Mucosa of stomach (tissue), 1 donor: Measurements from ENCODE around the gene FGF12.

ENCODE experiments used
- H3K27me3 ChIP-seq: one replicate; pipeline ENCODE4 v1.7.0; 2013; ENCODE audit warnings: mild to moderate bottlenecking, low read length; ENCODE audit not compliant: control insufficient read depth, insufficient read depth
- H3K36me3 ChIP-seq: one replicate; pipeline ENCODE4 v1.7.0; 2013; ENCODE audit warnings: low read length; ENCODE audit not compliant: control insufficient read depth, insufficient read depth
- H3K4me1 ChIP-seq: one replicate; pipeline ENCODE4 v1.7.0; 2013; ENCODE audit warnings: mild to moderate bottlenecking, low read length; ENCODE audit not compliant: control insufficient read depth, insufficient read depth
- H3K4me3 ChIP-seq: one replicate; pipeline ENCODE4 v1.7.0; 2013; ENCODE audit warnings: low read length
- H3K9ac ChIP-seq: one replicate; pipeline ENCODE4 v1.7.0; 2013; ENCODE audit warnings: mild to moderate bottlenecking, low read length, moderate library complexity
- H3K9me3 ChIP-seq: one replicate; pipeline ENCODE4 v1.7.0; 2013; ENCODE audit warnings: mild to moderate bottlenecking, low read length, moderate library complexity; ENCODE audit not compliant: control insufficient read depth
- donor health status: Pancreatic carcinoma.

Gene FGF12

GRCh38 chr3:192296845-192297244, 430.5 kb downstream of the FGF12 start:
- Histone ChIP-seq H3K27me3 (no peaks in the 10 kb centered on the region), H3K9me3 (no peaks in the 10 kb centered on the region), H3K9ac (no peak overlapping the region), H3K4me1 (no peaks in the 10 kb centered on the region), H3K4me3 (no peak overlapping the region), H3K36me3 (no peaks in the 10 kb centered on the region)

GRCh38 chr3:192284443-192285072, 442.8 kb downstream of the FGF12 start:
- Histone ChIP-seq H3K36me3 (no peaks in the 10 kb centered on the region), H3K27me3 (no peaks in the 10 kb centered on the region), H3K4me3 (no peak overlapping the region), H3K9me3 (no peaks in the 10 kb centered on the region), H3K9ac (no peak overlapping the region), H3K4me1 (no peaks in the 10 kb centered on the region)

GRCh38 chr3:192281207-192281880, 446.0 kb downstream of the FGF12 start:
- Histone ChIP-seq H3K36me3 (no peaks in the 10 kb centered on the region), H3K9me3 (no peaks in the 10 kb centered on the region), H3K4me1 (no peaks in the 10 kb centered on the region), H3K27me3 (no peaks in the 10 kb centered on the region), H3K4me3 (no peak overlapping the region), H3K9ac (no peak overlapping the region)

- Histone ChIP-seq H3K9ac (no peak overlapping the region), H3K4me1 (no peaks in the 10 kb centered on the region), H3K9me3 (no peaks in the 10 kb centered on the region), H3K4me3 (no peak overlapping the region), H3K36me3 (no peaks in the 10 kb centered on the region), H3K27me3 (no peaks in the 10 kb centered on the region)
Measured at GRCh38 chr3:192279664-192280063, 447.7 kb downstream of the FGF12 start.

GRCh38 chr3:192277477-192277876, 449.9 kb downstream of the FGF12 start:
- H3K4me1 ChIP-seq: no peaks in the 10 kb centered on the region
- H3K36me3 ChIP-seq: no peaks in the 10 kb centered on the region
- H3K9me3 ChIP-seq: no peaks in the 10 kb centered on the region
- no peak overlapping the region for H3K4me3 ChIP-seq
- H3K27me3 ChIP-seq: no peaks in the 10 kb centered on the region
- H3K9ac ChIP-seq: no peak overlapping the region

GRCh38 chr3:192275741-192276355, 451.5 kb downstream of the FGF12 start:
- Histone ChIP-seq H3K4me1 (no peaks in the 10 kb centered on the region), H3K36me3 (no peaks in the 10 kb centered on the region), H3K27me3 (no peaks in the 10 kb centered on the region), H3K9me3 (no peaks in the 10 kb centered on the region), H3K4me3 (no peak overlapping the region), H3K9ac (no peak overlapping the region)

GRCh38 chr3:192273697-192274010, 453.7 kb downstream of the FGF12 start:
- H3K9ac ChIP-seq: no peak overlapping the region
- H3K27me3 ChIP-seq: no peaks in the 10 kb centered on the region
- H3K36me3 ChIP-seq: no peaks in the 10 kb centered on the region
- no peak overlapping the region for H3K4me3 ChIP-seq
- no peaks in the 10 kb centered on the region for H3K9me3 ChIP-seq
- no peaks in the 10 kb centered on the region for H3K4me1 ChIP-seq

GRCh38 chr3:192273001-192273696, 454.2 kb downstream of the FGF12 start:
- Histone ChIP-seq H3K9ac (no peak overlapping the region), H3K4me1 (no peaks in the 10 kb centered on the region), H3K4me3 (no peak overlapping the region), H3K9me3 (no peaks in the 10 kb centered on the region), H3K36me3 (no peaks in the 10 kb centered on the region), H3K27me3 (no peaks in the 10 kb centered on the region)

- no peaks in the 10 kb centered on the region for H3K9me3 ChIP-seq
- H3K27me3 ChIP-seq: no peaks in the 10 kb centered on the region
- H3K36me3 ChIP-seq: no peaks in the 10 kb centered on the region
- H3K4me1 ChIP-seq: no peaks in the 10 kb centered on the region
- H3K4me3 ChIP-seq: no peak overlapping the region
- no peak overlapping the region for H3K9ac ChIP-seq
Measured at GRCh38 chr3:192262001-192262400, 465.3 kb downstream of the FGF12 start.

GRCh38 chr3:192261135-192261534, 466.2 kb downstream of the FGF12 start:
- H3K9me3 ChIP-seq: no peaks in the 10 kb centered on the region
- no peaks in the 10 kb centered on the region for H3K36me3 ChIP-seq

GRCh38 chr3:192260116-192261010, 467.0 kb downstream of the FGF12 start:
- H3K9ac ChIP-seq: no peak overlapping the region
- H3K27me3 ChIP-seq: no peaks in the 10 kb centered on the region
- no peaks in the 10 kb centered on the region for H3K9me3 ChIP-seq
- H3K4me1 ChIP-seq: no peaks in the 10 kb centered on the region
- no peak overlapping the region for H3K4me3 ChIP-seq
- H3K36me3 ChIP-seq: no peaks in the 10 kb centered on the region

More at GRCh38 chr3:192261135-192261534, 466.2 kb downstream of the FGF12 start:
- no peaks in the 10 kb centered on the region for H3K27me3 ChIP-seq
- no peak overlapping the region for H3K9ac ChIP-seq
- H3K4me1 ChIP-seq: no peaks in the 10 kb centered on the region
- no peak overlapping the region for H3K4me3 ChIP-seq
